NCI-H2081 treated with DMSO at 0.1 percent for 48 hours (cell line): ENCODE measurements around the gene NRXN3.

Experiments used
- DNase-seq: peaks from one replicate; lab custom pipeline; 2025; lab: John Stamatoyannopoulos, UW

The NRXN3 gene

GRCh38 chr14:78829274-78829673 lies 659.1 kb downstream of the NRXN3 start:
- no peak for DNase-seq

GRCh38 chr14:78834766-78835451 lies 664.7 kb downstream of the NRXN3 start:
- no peak for DNase-seq

- no peak for DNase-seq
Measured at GRCh38 chr14:78835909-78836308, 665.7 kb downstream of the NRXN3 start.

- peak; percentile 20 for DNase-seq
Measured at GRCh38 chr14:78836777-78837176, 666.6 kb downstream of the NRXN3 start.

- DNase-seq = no peak
Measured at GRCh38 chr14:78838959-78839358, 668.8 kb downstream of the NRXN3 start.

GRCh38 chr14:78840898-78841297 lies 670.7 kb downstream of the NRXN3 start:
- DNase-seq = no peak

GRCh38 chr14:78847801-78848200 lies 677.6 kb downstream of the NRXN3 start:
- no peak for DNase-seq

GRCh38 chr14:78848234-78848820 lies 678.2 kb downstream of the NRXN3 start:
- peak; percentile 7 for DNase-seq

- no peak for DNase-seq
Measured at GRCh38 chr14:78849952-78850351, 679.8 kb downstream of the NRXN3 start.

GRCh38 chr14:78851189-78851588 lies 681.0 kb downstream of the NRXN3 start:
- DNase-seq = no peak

- DNase-seq = no peak
Measured at GRCh38 chr14:78852040-78852439, 681.9 kb downstream of the NRXN3 start.

GRCh38 chr14:78857974-78858373 lies 687.8 kb downstream of the NRXN3 start:
- DNase-seq = no peak

- DNase-seq = no peak
Measured at GRCh38 chr14:78863143-78863542, 693.0 kb downstream of the NRXN3 start.

GRCh38 chr14:78872837-78873236 lies 702.7 kb downstream of the NRXN3 start:
- DNase-seq = no peak

GRCh38 chr14:78873581-78873980 lies 703.4 kb downstream of the NRXN3 start:
- no peak for DNase-seq

GRCh38 chr14:78875049-78875448 lies 704.9 kb downstream of the NRXN3 start:
- DNase-seq = no peak

GRCh38 chr14:78885884-78886283 lies 715.7 kb downstream of the NRXN3 start:
- no peak for DNase-seq

- DNase-seq = no peak
Measured at GRCh38 chr14:78897443-78897842, 727.3 kb downstream of the NRXN3 start.

GRCh38 chr14:78902010-78902623 lies 731.9 kb downstream of the NRXN3 start:
- DNase-seq = no peak

GRCh38 chr14:78904094-78904493 lies 733.9 kb downstream of the NRXN3 start:
- no peak for DNase-seq

- DNase-seq = no peak
Measured at GRCh38 chr14:78917462-78917861, 747.3 kb downstream of the NRXN3 start.

- DNase-seq = no peak
Measured at GRCh38 chr14:78921856-78922255, 751.7 kb downstream of the NRXN3 start.

- no peak for DNase-seq
Measured at GRCh38 chr14:78927261-78927660, 757.1 kb downstream of the NRXN3 start.

GRCh38 chr14:78933166-78933565 lies 763.0 kb downstream of the NRXN3 start:
- no peak for DNase-seq
